ENCODE results near the gene UBL3.

- TF ChIP-seq POLR2A (IDR thresholded peaks at IDR 0.05; ENCODE audit: low read length) = no peak
- TF ChIP-seq KDM1A (IDR thresholded peaks at IDR 0.05; ENCODE audit: low read depth) = no peak
- TF ChIP-seq CTCF (IDR thresholded peaks at IDR 0.05) = no peak
Measured at GRCh38 chr13:29763436-29764180, 86.8 kb downstream of the UBL3 start.
